ENCODE data around the gene GLCE. TPM values are rescaled to one million over a fixed set of nuclear protein-coding genes. Genes with fewer than 3 reads are reported as not detected.

GLCE gene
- total RNA-seq, 4 donors from 2014 or later: 5.9 to 18.8 (median 10.2) TPM

GRCh38 chr15:69275933-69276560, 115.6 kb downstream of the GLCE start:
- Histone ChIP-seq H3K27ac (no peak overlapping the region), H3K4me1 (no peaks in the 10 kb centered on the region), H3K27me3 (peaks cover 5% of the 10 kb centered on the region), H3K9me3 (no peaks in the 10 kb centered on the region), H3K4me3 (no peak overlapping the region), H3K36me3 (no peaks in the 10 kb centered on the region)
- ATAC-seq: no peak
- no peak for TF ChIP-seq EP300 (IDR thresholded peaks at IDR 0.05)
- TF ChIP-seq CTCF (IDR thresholded peaks at IDR 0.05): no peak
- no peak for TF ChIP-seq POLR2AphosphoS5 (IDR thresholded peaks at IDR 0.05)
- TF ChIP-seq POLR2A (IDR thresholded peaks at IDR 0.05): no peak
- 61 to 62% methylated on average over 6 to 9 of the region's 9 CpGs for WGBS, 2 donors (ENCODE audit: low coverage in 1 of 2)

DNA sequence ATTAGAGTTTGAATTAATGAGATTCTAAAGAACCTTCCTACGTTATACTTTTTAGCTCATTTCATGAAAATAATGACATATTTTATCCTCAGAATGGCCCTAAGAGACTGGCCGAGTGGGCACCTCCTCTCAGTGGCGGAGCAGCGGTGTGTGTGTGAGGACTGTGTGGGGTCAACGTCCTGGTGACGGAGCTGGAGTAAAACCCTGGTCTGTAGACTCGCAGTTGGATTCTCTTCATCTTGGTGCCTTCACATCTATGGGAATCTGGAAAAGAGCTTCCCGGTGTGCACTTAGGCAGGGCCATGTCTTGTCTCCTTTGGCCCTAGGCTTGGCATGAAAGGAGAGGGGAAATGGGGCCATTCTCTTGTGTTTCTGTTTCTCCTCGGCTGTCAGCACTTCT, 116.9 kb downstream of the GLCE start:
- Histone ChIP-seq H3K27ac (no peak overlapping the region), H3K27me3 (peaks cover 5% of the 10 kb centered on the region), H3K36me3 (no peaks in the 10 kb centered on the region), H3K4me3 (no peak overlapping the region), H3K9me3 (no peaks in the 10 kb centered on the region), H3K4me1 (no peaks in the 10 kb centered on the region)
- no peak for ATAC-seq
- WGBS, 2 donors (ENCODE audit: low coverage in 1 of 2): 57 to 85% methylated on average over 3 to 9 of the region's 9 CpGs
- no peak for TF ChIP-seq CTCF (IDR thresholded peaks at IDR 0.05)
- no peak for TF ChIP-seq EP300 (IDR thresholded peaks at IDR 0.05)
- TF ChIP-seq POLR2AphosphoS5 (IDR thresholded peaks at IDR 0.05): no peak
- TF ChIP-seq POLR2A (IDR thresholded peaks at IDR 0.05): no peak

DNA sequence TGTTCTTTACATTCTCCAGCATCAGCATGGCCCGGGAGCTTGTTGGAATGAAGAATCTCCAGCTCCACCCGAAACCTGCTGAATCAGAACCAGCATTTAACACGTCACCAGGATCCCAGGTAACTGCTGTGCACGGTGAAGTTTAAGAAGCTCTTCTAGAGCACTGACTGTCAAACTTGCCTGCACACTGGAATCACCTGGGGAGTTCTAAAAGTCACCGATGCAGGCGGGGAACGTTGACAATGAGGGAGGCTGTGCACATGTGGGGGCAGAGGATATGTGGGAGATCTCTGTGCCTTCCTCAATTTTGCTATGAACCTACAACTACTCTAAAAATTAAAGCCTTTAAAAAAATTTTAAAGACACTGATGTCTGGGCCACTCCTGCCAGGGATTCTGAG, 119.2 kb downstream of the GLCE start:
- H3K4me1 ChIP-seq: no peaks in the 10 kb centered on the region
- no peaks in the 10 kb centered on the region for H3K9me3 ChIP-seq
- H3K27me3 ChIP-seq: peaks cover 15% of the 10 kb centered on the region
- H3K4me3 ChIP-seq: no peak overlapping the region
- no peak overlapping the region for H3K27ac ChIP-seq
- ATAC-seq: no peak
- H3K36me3 ChIP-seq: no peaks in the 10 kb centered on the region
- 80 to 100% methylated on average over 2 to 4 of the region's 7 CpGs for WGBS, 2 donors (ENCODE audit: low coverage in 1 of 2)
- TF ChIP-seq CTCF (IDR thresholded peaks at IDR 0.05) (no peak), POLR2AphosphoS5 (IDR thresholded peaks at IDR 0.05) (no peak), POLR2A (IDR thresholded peaks at IDR 0.05) (no peak), EP300 (IDR thresholded peaks at IDR 0.05) (no peak)

DNA sequence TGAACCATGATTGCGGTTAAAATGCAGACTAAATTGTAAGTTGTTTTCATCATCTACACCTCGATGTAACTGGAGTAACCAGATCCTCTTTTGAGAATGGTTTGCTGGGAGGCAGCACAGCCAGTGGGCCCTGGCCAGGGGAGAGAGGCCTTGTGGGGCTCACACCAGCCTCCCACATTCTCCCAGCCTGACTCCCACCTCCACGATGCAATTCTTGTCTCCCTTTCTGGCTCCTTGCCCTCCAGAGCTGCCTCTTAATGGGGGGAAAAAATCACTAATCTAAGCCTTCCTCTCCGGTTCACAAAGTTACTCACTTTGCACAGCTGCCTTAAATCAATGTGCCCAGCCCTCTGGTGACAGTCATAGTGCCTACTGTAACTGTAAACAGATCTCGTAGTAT, 120.3 kb downstream of the GLCE start:
- WGBS, 2 donors (ENCODE audit: low coverage in 1 of 2): 52 to 54% methylated on average over 2 to 5 of the region's 5 CpGs
- ATAC-seq: no peak
- no peaks in the 10 kb centered on the region for H3K9me3 ChIP-seq
- H3K27me3 ChIP-seq: peaks cover 15% of the 10 kb centered on the region
- no peaks in the 10 kb centered on the region for H3K36me3 ChIP-seq
- no peak overlapping the region for H3K27ac ChIP-seq
- no peaks in the 10 kb centered on the region for H3K4me1 ChIP-seq
- no peak for TF ChIP-seq EP300 (IDR thresholded peaks at IDR 0.05)
- TF ChIP-seq POLR2A (IDR thresholded peaks at IDR 0.05): no peak
- no peak for TF ChIP-seq POLR2AphosphoS5 (IDR thresholded peaks at IDR 0.05)
- no peak for TF ChIP-seq CTCF (IDR thresholded peaks at IDR 0.05)
- no peak overlapping the region for H3K4me3 ChIP-seq

DNA sequence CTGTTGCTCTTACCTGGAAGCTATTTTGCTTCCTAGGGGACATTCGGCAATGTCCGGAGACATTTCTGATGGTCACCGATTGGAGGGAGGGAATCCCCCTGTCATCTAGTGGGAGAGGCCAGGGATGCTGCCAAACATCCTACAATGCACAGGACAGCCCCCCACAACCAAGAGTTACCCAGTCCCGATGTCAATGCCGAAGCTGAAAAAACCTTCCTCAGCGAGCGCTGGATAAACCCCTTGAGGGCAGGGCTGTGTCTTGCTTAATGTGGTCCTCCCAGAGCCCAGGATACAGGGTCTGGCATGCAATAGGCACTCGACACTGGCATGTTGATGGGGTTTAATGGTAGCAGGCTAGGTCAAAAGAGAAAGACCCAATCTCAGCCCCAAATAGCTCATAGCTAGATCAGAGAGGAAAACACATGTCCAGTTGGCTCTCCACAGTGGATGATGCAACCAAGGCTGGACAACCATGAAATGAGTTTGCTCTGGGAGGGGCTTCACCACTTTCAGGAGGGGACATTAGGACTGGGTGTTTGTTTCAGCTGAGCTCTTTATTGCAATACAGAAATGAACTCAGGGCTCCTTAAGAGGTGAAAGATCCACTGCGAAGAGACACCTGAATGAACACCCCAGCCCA, 121.8 kb downstream of the GLCE start:
- Histone ChIP-seq H3K27me3 (peaks cover 15% of the 10 kb centered on the region), H3K9me3 (no peaks in the 10 kb centered on the region), H3K4me1 (no peaks in the 10 kb centered on the region), H3K27ac (no peak overlapping the region), H3K4me3 (no peak overlapping the region), H3K36me3 (no peaks in the 10 kb centered on the region)
- ATAC-seq: no peak
- TF ChIP-seq POLR2AphosphoS5 (IDR thresholded peaks at IDR 0.05): no peak
- no peak for TF ChIP-seq POLR2A (IDR thresholded peaks at IDR 0.05)
- TF ChIP-seq CTCF (IDR thresholded peaks at IDR 0.05): no peak
- no peak for TF ChIP-seq EP300 (IDR thresholded peaks at IDR 0.05)
- 60% methylated on average over 1 of the region's 9 CpGs; no CpG with 5 or more reads in 1 of the 2 donors for WGBS, 2 donors (ENCODE audit: low coverage in 1 of 2)
